ENCODE measurements around the gene C1QTNF9B.

GRCh38 chr13:23909606-23910005, 12.3 kb upstream of the C1QTNF9B start:
- TF ChIP-seq CTCF (IDR thresholded peaks at IDR 0.05 in 4 of 5, conservative IDR thresholded peaks at IDR 0.05 in 1 of 5) (no peak), POLR2A (IDR thresholded peaks at IDR 0.05) (no peak)

Measured in gastrocnemius medialis (tissue), 4 donors.